ENCODE results near the gene UBC.

UBC gene

DNA sequence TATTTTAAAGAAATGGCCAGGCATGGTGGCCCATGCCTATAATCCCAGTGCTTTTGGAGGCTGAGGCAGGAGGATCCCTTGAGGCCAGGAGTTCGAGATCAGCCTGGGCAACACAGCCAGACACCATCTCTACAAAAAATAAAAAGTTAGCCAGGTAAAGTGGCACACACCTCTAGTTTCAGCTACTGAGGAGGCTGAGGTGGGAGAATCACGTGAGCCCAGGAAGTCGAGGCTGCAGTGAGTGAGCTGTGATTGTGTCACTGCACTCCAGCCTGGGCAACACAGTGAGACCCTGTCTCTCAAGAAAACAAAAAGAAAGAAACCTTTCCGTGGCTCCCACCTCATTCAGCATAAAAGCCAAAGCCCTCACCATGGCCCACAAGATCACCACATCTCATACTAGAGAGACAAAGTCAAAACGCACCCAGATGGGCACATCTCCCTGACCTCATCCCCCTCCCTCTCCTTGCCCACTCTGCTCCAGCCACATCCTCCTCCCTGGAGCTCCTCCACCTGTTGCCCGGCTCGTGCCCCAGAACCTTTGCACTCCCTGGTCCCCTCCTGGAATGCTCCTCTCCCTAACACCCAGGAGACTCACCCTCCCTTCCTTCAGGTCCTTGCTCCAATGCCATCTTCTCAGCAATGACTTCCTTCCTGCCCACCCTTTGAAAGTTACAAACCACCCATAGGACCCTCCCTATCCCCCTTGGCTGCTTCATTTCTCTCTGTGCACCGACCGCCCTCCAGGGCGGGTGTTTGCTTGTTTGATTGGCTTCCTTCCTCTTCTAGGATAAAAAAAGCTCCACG is 46.0 kb downstream of the UBC start:
- Histone ChIP-seq H3K36me3 (ENCODE audit: control insufficient read depth in 2 of 2, insufficient read depth in 2 of 2, low read length in 2 of 2) (no peaks in the 10 kb centered on the region), H3K4me1 (ENCODE audit: control insufficient read depth, insufficient read depth, low read length) (peaks cover 7% of the 10 kb centered on the region), H3K9ac (ENCODE audit: low read length in 2 of 2) (no peak overlapping the region), H3K4me3 (ENCODE audit: low read length in 2 of 2) (no peak overlapping the region), H3K27me3 (ENCODE audit: control insufficient read depth in 1 of 2, insufficient read depth in 2 of 2, low read length in 2 of 2) (no peaks in the 10 kb centered on the region), H3K27ac (ENCODE audit: low read length) (no peak overlapping the region), H3K9me3 (ENCODE audit: control insufficient read depth in 2 of 2, low read length in 2 of 2) (no peaks in the 10 kb centered on the region)

DNA sequence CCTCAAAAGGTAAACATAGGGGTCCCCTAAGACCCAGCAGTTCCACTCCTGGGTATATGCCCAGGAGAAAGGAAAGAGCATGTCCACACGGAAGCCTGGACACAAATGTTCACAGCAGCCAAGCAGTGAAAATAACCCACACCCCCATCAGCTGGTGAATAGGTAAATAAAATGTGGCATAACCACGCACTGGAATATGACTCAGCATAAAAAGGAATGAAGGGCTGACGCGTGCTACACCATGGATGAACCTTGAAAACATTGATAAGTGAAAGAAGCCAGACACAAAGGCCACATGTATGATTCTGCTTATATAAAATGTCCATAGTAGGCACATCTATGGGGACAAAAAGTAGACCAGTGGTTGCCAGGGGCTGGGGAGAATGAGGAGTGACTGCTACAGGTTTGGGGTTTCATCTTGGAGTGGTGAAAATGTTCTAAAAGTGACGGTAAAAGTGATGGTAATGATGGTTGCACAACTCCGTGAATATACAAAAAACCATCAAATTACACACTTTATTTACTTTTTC is 47.0 kb downstream of the UBC start:
- no peaks in the 10 kb centered on the region for H3K36me3 ChIP-seq (ENCODE audit: control insufficient read depth in 2 of 2, insufficient read depth in 2 of 2, low read length in 2 of 2)
- no peaks in the 10 kb centered on the region for H3K27me3 ChIP-seq (ENCODE audit: control insufficient read depth in 1 of 2, insufficient read depth in 2 of 2, low read length in 2 of 2)
- peaks cover 15% of the 10 kb centered on the region for H3K4me1 ChIP-seq (ENCODE audit: control insufficient read depth, insufficient read depth, low read length)
- H3K27ac ChIP-seq (ENCODE audit: low read length), result no peak overlapping the region
- no peaks in the 10 kb centered on the region for H3K9me3 ChIP-seq (ENCODE audit: control insufficient read depth in 2 of 2, low read length in 2 of 2)
- H3K9ac ChIP-seq (ENCODE audit: low read length in 2 of 2), result no peak overlapping the region
- H3K4me3 ChIP-seq (ENCODE audit: low read length in 2 of 2), result no peak overlapping the region

- H3K9ac ChIP-seq (ENCODE audit: low read length in 2 of 2), result no peak overlapping the region
- no peaks in the 10 kb centered on the region for H3K36me3 ChIP-seq (ENCODE audit: control insufficient read depth in 2 of 2, insufficient read depth in 2 of 2, low read length in 2 of 2)
- H3K4me3 ChIP-seq (ENCODE audit: low read length in 2 of 2), result no peak overlapping the region
- H3K4me1 ChIP-seq (ENCODE audit: control insufficient read depth, insufficient read depth, low read length), result peaks cover 19% of the 10 kb centered on the region
- no peaks in the 10 kb centered on the region for H3K9me3 ChIP-seq (ENCODE audit: control insufficient read depth in 2 of 2, low read length in 2 of 2)
- H3K27me3 ChIP-seq (ENCODE audit: control insufficient read depth in 1 of 2, insufficient read depth in 2 of 2, low read length in 2 of 2), result no peaks in the 10 kb centered on the region
- H3K27ac ChIP-seq (ENCODE audit: low read length), result no peak overlapping the region
Measured at GRCh38 chr12:124866883-124867400, 47.5 kb downstream of the UBC start.

GRCh38 chr12:124866195-124866882 is 48.1 kb downstream of the UBC start:
- no peak overlapping the region for H3K27ac ChIP-seq (ENCODE audit: low read length)
- peaks cover 19% of the 10 kb centered on the region for H3K4me1 ChIP-seq (ENCODE audit: control insufficient read depth, insufficient read depth, low read length)
- H3K9me3 ChIP-seq (ENCODE audit: control insufficient read depth in 2 of 2, low read length in 2 of 2), result no peaks in the 10 kb centered on the region
- no peak overlapping the region for H3K9ac ChIP-seq (ENCODE audit: low read length in 2 of 2)
- H3K36me3 ChIP-seq (ENCODE audit: control insufficient read depth in 2 of 2, insufficient read depth in 2 of 2, low read length in 2 of 2), result no peaks in the 10 kb centered on the region
- no peaks in the 10 kb centered on the region for H3K27me3 ChIP-seq (ENCODE audit: control insufficient read depth in 1 of 2, insufficient read depth in 2 of 2, low read length in 2 of 2)
- no peak overlapping the region for H3K4me3 ChIP-seq (ENCODE audit: low read length in 2 of 2)

DNA sequence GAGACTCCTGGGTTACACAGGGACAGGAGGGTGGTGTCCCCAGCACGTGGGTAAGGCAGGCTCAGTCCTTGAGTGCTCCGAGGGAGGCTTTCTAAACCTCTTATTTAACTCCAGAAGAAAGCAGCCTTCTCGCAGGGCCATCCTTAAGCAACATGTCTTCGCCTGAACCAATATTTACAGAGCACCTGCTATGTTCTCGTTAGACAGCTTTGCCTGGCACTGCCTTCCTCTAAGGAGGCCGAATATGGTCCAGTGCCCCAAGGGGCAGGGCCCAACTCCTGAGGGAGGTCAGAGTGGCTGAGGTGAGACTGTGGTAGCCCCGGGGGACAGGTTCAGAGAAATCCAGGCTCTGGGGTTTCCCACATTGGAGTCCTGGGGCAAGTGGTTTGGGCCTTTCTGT is 48.7 kb downstream of the UBC start:
- H3K4me3 ChIP-seq (ENCODE audit: low read length in 2 of 2), result no peak overlapping the region
- H3K9ac ChIP-seq (ENCODE audit: low read length in 2 of 2), result no peak overlapping the region
- no peaks in the 10 kb centered on the region for H3K9me3 ChIP-seq (ENCODE audit: control insufficient read depth in 2 of 2, low read length in 2 of 2)
- H3K4me1 ChIP-seq (ENCODE audit: control insufficient read depth, insufficient read depth, low read length), result peaks cover 19% of the 10 kb centered on the region
- H3K27ac ChIP-seq (ENCODE audit: low read length), result no peak overlapping the region
- H3K36me3 ChIP-seq (ENCODE audit: control insufficient read depth in 2 of 2, insufficient read depth in 2 of 2, low read length in 2 of 2), result no peaks in the 10 kb centered on the region
- no peaks in the 10 kb centered on the region for H3K27me3 ChIP-seq (ENCODE audit: control insufficient read depth in 1 of 2, insufficient read depth in 2 of 2, low read length in 2 of 2)

DNA sequence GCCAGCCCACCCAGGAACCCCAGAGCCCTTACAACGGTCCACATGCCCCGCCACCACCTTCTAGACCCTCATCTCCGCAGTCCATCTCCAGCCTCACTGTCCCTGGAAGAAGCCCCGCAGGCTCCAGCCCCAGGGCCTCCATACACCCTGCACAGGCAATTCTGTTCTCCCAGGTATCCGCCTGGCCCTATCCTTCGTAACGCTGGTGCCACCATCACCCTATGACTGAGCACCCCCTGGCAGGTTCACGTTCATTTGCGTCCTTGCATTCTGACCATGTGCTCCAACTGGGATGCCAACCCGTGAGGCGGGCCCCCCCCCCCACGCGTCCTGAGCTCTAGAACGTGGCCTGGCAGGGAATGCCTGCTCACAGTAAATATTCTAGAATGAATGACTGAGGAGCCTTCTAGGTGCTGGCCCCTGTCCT is 50.1 kb downstream of the UBC start:
- no peaks in the 10 kb centered on the region for H3K27me3 ChIP-seq (ENCODE audit: control insufficient read depth in 1 of 2, insufficient read depth in 2 of 2, low read length in 2 of 2)
- peaks cover 19% of the 10 kb centered on the region for H3K4me1 ChIP-seq (ENCODE audit: control insufficient read depth, insufficient read depth, low read length)
- H3K27ac ChIP-seq (ENCODE audit: low read length), result no peak overlapping the region
- no peaks in the 10 kb centered on the region for H3K9me3 ChIP-seq (ENCODE audit: control insufficient read depth in 2 of 2, low read length in 2 of 2)
- H3K36me3 ChIP-seq (ENCODE audit: control insufficient read depth in 2 of 2, insufficient read depth in 2 of 2, low read length in 2 of 2), result no peaks in the 10 kb centered on the region
- H3K4me3 ChIP-seq (ENCODE audit: low read length in 2 of 2), result peak overlapping the region; percentile 68 to 72
- peak overlapping the region; percentile 58 to 70 for H3K9ac ChIP-seq (ENCODE audit: low read length in 2 of 2)

GRCh38 chr12:124863416-124864325 is 50.8 kb downstream of the UBC start, which contains the start of gene SCARB1:
TSS of gene SCARB1 (minus strand) at chr12:124863864. CDS start at chr12:124863720, 144 bp downstream.
- Histone ChIP-seq H3K4me3 (ENCODE audit: low read length in 2 of 2) (peak within 1 kb of the TSS; percentile 69 to 78), H3K4me1 (ENCODE audit: control insufficient read depth, insufficient read depth, low read length) (peaks cover 19% of the 10 kb centered on the region), H3K27ac (ENCODE audit: low read length) (no peak within 1 kb of the TSS), H3K9ac (ENCODE audit: low read length in 2 of 2) (peak within 1 kb of the TSS; percentile 58 to 71), H3K27me3 (ENCODE audit: control insufficient read depth in 1 of 2, insufficient read depth in 2 of 2, low read length in 2 of 2) (no peaks in the 10 kb centered on the region), H3K36me3 (ENCODE audit: control insufficient read depth in 2 of 2, insufficient read depth in 2 of 2, low read length in 2 of 2) (no peaks in the 10 kb centered on the region), H3K9me3 (ENCODE audit: control insufficient read depth in 2 of 2, low read length in 2 of 2) (no peaks in the 10 kb centered on the region)

- Histone ChIP-seq H3K9me3 (ENCODE audit: control insufficient read depth in 2 of 2, low read length in 2 of 2) (no peaks in the 10 kb centered on the region), H3K27me3 (ENCODE audit: control insufficient read depth in 1 of 2, insufficient read depth in 2 of 2, low read length in 2 of 2) (no peaks in the 10 kb centered on the region), H3K4me3 (ENCODE audit: low read length in 2 of 2) (peak overlapping the region; percentile 69 to 78), H3K9ac (ENCODE audit: low read length in 2 of 2) (peak overlapping the region; percentile 51 to 71), H3K27ac (ENCODE audit: low read length) (no peak overlapping the region), H3K4me1 (ENCODE audit: control insufficient read depth, insufficient read depth, low read length) (peaks cover 19% of the 10 kb centered on the region), H3K36me3 (ENCODE audit: control insufficient read depth in 2 of 2, insufficient read depth in 2 of 2, low read length in 2 of 2) (no peaks in the 10 kb centered on the region)
Measured at GRCh38 chr12:124862768-124863415, 51.6 kb downstream of the UBC start.

DNA sequence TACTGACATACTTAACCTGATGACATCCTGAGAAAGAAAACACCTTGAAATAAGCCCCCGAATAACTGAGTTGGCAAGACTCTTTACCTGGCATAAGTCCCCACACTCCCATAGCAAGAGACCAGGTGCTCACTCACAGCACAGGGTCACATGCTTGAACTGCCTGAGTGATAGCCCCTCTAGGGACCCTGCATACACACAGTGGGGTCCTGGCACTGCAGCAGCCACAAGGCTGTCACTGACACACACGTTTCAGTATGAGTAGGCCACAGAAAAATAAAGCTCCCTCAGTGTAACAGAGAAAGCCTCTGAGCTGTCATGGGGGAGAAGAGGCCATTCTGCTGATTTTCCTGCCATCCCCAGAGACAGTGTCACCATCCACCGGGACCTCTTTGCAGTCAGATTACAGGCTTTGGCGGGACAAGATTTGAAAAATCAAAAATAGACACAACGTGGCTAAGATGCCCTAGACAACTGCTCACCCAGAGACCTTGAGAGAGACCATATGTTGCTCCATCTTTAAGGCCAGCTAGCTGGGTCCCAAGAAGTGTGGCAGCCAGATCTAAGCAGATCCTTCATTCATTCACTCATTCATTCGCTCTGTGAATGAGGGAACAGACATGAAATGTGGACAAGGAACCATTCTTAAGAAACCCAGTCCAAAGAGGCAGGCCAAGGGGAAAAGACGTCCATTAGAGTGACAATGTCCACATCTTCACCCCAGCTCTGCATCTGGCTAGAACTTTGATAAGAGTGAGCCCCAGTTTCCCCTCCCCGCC is 52.4 kb downstream of the UBC start:
- H3K9ac ChIP-seq (ENCODE audit: low read length in 2 of 2), result no peak overlapping the region
- H3K4me3 ChIP-seq (ENCODE audit: low read length in 2 of 2), result no peak overlapping the region
- H3K27me3 ChIP-seq (ENCODE audit: control insufficient read depth in 1 of 2, insufficient read depth in 2 of 2, low read length in 2 of 2), result no peaks in the 10 kb centered on the region
- no peak overlapping the region for H3K27ac ChIP-seq (ENCODE audit: low read length)
- H3K36me3 ChIP-seq (ENCODE audit: control insufficient read depth in 2 of 2, insufficient read depth in 2 of 2, low read length in 2 of 2), result no peaks in the 10 kb centered on the region
- peaks cover 19% of the 10 kb centered on the region for H3K4me1 ChIP-seq (ENCODE audit: control insufficient read depth, insufficient read depth, low read length)
- H3K9me3 ChIP-seq (ENCODE audit: control insufficient read depth in 2 of 2, low read length in 2 of 2), result no peaks in the 10 kb centered on the region

All from stomach smooth muscle (tissue), 2 donors.